RWPE2 (cell line): ENCODE data around the gene CTDP1.

Experiments used
- ATAC-seq: fragments of 200-7000 bp; cut with Tn5 transposase; 3 replicates; pipeline ENCODE4 v1.9.1; 2021; ENCODE audit warnings: low read depth
- DNase-seq: peaks from one replicate; pipeline ENCODE4 v3.0.0-alpha.2; 2020; ENCODE audit warnings: low spot score
- H3K27ac ChIP-seq: fragments of 450-650 bp; 2 replicates; pipeline ENCODE4 v1.5.1; 2017; ENCODE audit warnings: mild to moderate bottlenecking; ENCODE audit not compliant: poor library complexity, severe bottlenecking
- H3K27me3 ChIP-seq: fragments of 250-450 bp; sonication (Bioruptor Pico); 2 replicates; pipeline ENCODE4 v1.5.1; 2021; ENCODE audit warnings: mild to moderate bottlenecking, moderate library complexity; ENCODE audit not compliant: insufficient read depth, poor library complexity, severe bottlenecking
- H3K36me3 ChIP-seq: fragments of 250-450 bp; sonication (Bioruptor Pico); 2 replicates; pipeline ENCODE4 v1.5.1; 2020; ENCODE audit warnings: low read depth, mild to moderate bottlenecking, moderate library complexity
- H3K4me1 ChIP-seq: fragments of 250-450 bp; sonication (Bioruptor Pico); 2 replicates; pipeline ENCODE4 v1.5.1; 2021; ENCODE audit warnings: mild to moderate bottlenecking, moderate library complexity; ENCODE audit not compliant: insufficient read depth, poor library complexity, severe bottlenecking
- H3K4me3 ChIP-seq: fragments of 250-450 bp; sonication (Bioruptor Pico); 2 replicates; pipeline ENCODE4 v1.5.1; 2021; ENCODE audit warnings: mild to moderate bottlenecking, moderate library complexity; ENCODE audit not compliant: severe bottlenecking
- H3K9me3 ChIP-seq: fragments of 250-450 bp; sonication (Bioruptor Pico); 2 replicates; pipeline ENCODE4 v1.5.1; 2021; ENCODE audit warnings: mild to moderate bottlenecking, moderate library complexity; ENCODE audit not compliant: severe bottlenecking
- CTCF ChIP-seq: fragments of 450-650 bp; IDR thresholded peaks from one replicate; pipeline ENCODE4 v1.5.1; 2017; ENCODE audit warnings: mild to moderate bottlenecking, moderate library complexity; ENCODE audit not compliant: poor library complexity, severe bottlenecking

Gene CTDP1

GRCh38 chr18:79754022-79754761, 74.6 kb downstream of the CTDP1 start:
- Histone ChIP-seq H3K9me3 (no peaks in the 10 kb centered on the region), H3K4me3 (no peak overlapping the region), H3K27ac (no peak overlapping the region), H3K27me3 (no peaks in the 10 kb centered on the region), H3K36me3 (peaks cover 15% of the 10 kb centered on the region), H3K4me1 (no peaks in the 10 kb centered on the region)
- DNase-seq, result peak; percentile 55
- TF ChIP-seq CTCF, result no peak
- no peak for ATAC-seq

DNA sequence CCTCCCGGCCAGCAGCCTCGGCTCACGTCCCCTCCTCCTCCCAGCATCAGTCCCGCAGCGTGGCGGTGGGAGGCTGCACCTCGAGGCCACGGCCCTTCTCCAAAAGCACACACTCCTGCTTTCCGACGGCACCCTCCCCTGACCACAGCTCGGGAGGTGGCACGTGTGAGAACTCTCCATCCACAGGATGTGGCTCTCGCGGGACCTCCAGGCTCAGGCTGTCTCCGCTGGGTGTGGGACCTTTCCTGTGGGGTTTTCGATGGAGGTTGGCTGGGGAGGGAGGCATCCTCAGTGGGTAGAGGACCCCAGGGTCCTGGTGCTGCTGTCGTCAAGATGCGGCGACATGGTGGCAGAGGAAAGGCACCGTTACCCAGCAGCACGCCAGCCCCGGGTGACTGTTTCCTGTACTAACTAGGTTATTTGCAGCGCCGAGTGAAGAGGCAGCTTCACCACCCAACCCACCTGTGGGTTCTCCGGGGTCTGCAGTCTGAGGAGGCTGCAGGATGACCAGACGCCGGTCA, 75.3 kb downstream of the CTDP1 start:
- Histone ChIP-seq H3K27ac (no peak overlapping the region), H3K36me3 (peaks cover 15% of the 10 kb centered on the region), H3K27me3 (no peaks in the 10 kb centered on the region), H3K9me3 (no peaks in the 10 kb centered on the region), H3K4me3 (no peak overlapping the region), H3K4me1 (no peaks in the 10 kb centered on the region)
- peak; percentile 37 for DNase-seq
- ATAC-seq, result no peak
- TF ChIP-seq CTCF, result no peak

- Histone ChIP-seq H3K4me1 (no peaks in the 10 kb centered on the region), H3K27ac (no peak overlapping the region), H3K9me3 (no peaks in the 10 kb centered on the region), H3K27me3 (no peaks in the 10 kb centered on the region), H3K4me3 (no peak overlapping the region), H3K36me3 (peaks cover 15% of the 10 kb centered on the region)
- DNase-seq (peak; percentile 42), ATAC-seq (no peak)
- TF ChIP-seq CTCF, result no peak
These were observed 76.0 kb downstream of the CTDP1 start for GRCh38 chr18:79755496-79756142.

- DNase-seq (no peak), ATAC-seq (no peak)
- Histone ChIP-seq H3K36me3 (peaks cover 15% of the 10 kb centered on the region), H3K4me3 (no peak overlapping the region), H3K27ac (no peak overlapping the region), H3K9me3 (no peaks in the 10 kb centered on the region), H3K27me3 (no peaks in the 10 kb centered on the region), H3K4me1 (no peaks in the 10 kb centered on the region)
- no peak for TF ChIP-seq CTCF
These were observed 76.5 kb downstream of the CTDP1 start for GRCh38 chr18:79756143-79756500.

- Histone ChIP-seq H3K9me3 (no peaks in the 10 kb centered on the region), H3K36me3 (peaks cover 15% of the 10 kb centered on the region), H3K4me1 (no peaks in the 10 kb centered on the region), H3K27ac (no peak overlapping the region), H3K27me3 (no peaks in the 10 kb centered on the region), H3K4me3 (no peak overlapping the region)
- no peak for ATAC-seq
- peak; percentile 16 for DNase-seq
- no peak for TF ChIP-seq CTCF
These were observed 77.2 kb downstream of the CTDP1 start for GRCh38 chr18:79756826-79757225.
